COR-L47 (cell line): ENCODE data around the gene AMBRA1.
A peak's percentile ranks its signal among the peaks of the same experiment; 100 is the strongest.

ENCODE experiments used
- DNase-seq: peaks from one replicate; lab custom pipeline; 2025; lab: John Stamatoyannopoulos, UW

AMBRA1 gene

GRCh38 chr11:46393759-46394158 is 200.1 kb downstream of the AMBRA1 start:
- DNase-seq = no peak

GRCh38 chr11:46393231-46393616 is 200.6 kb downstream of the AMBRA1 start:
- DNase-seq = no peak

- no peak for DNase-seq
Measured at GRCh38 chr11:46392421-46393230, 201.2 kb downstream of the AMBRA1 start.

- DNase-seq = peak; percentile 67
Measured at GRCh38 chr11:46391578-46392420, 202.0 kb downstream of the AMBRA1 start, which contains the start of gene CHRM4. Gene CHRM4 (minus strand): TSS chr11:46391776. CDS start chr11:46386557, 5,219 bp downstream.

GRCh38 chr11:46391186-46391577 is 202.6 kb downstream of the AMBRA1 start:
- DNase-seq = no peak

GRCh38 chr11:46390331-46391171 is 203.3 kb downstream of the AMBRA1 start:
- no peak for DNase-seq

GRCh38 chr11:46389450-46390330 is 204.1 kb downstream of the AMBRA1 start:
- DNase-seq = peak; percentile 79

- DNase-seq = no peak
Measured at GRCh38 chr11:46388619-46389449, 205.0 kb downstream of the AMBRA1 start.

- DNase-seq = no peak
Measured at GRCh38 chr11:46387919-46388618, 205.8 kb downstream of the AMBRA1 start.

- DNase-seq = no peak
Measured at GRCh38 chr11:46387456-46387855, 206.4 kb downstream of the AMBRA1 start.

- no peak for DNase-seq
Measured at GRCh38 chr11:46386674-46387073, 207.1 kb downstream of the AMBRA1 start.

- DNase-seq = no peak
Measured at GRCh38 chr11:46386005-46386578, 207.7 kb downstream of the AMBRA1 start.

GRCh38 chr11:46385169-46386004 is 208.4 kb downstream of the AMBRA1 start:
- DNase-seq = no peak

- DNase-seq = no peak
Measured at GRCh38 chr11:46383974-46384701, 209.7 kb downstream of the AMBRA1 start.

- DNase-seq = no peak
Measured at GRCh38 chr11:46383404-46383758, 210.4 kb downstream of the AMBRA1 start.

GRCh38 chr11:46382646-46383403 is 211.0 kb downstream of the AMBRA1 start:
- DNase-seq = peak; percentile 14
